Ecto neural progenitor cell (in vitro differentiated cells): ENCODE results near the gene SLC9A9.
"Not testable (repeated sequence)": the region's sequence is repeated elsewhere in the genome, so short reads cannot be mapped to it uniquely, and the experiment has no call there.

Source experiments
- DNase-seq: peaks from one replicate; pipeline ENCODE4 v3.0.0-alpha.2; 2018; ENCODE audit warnings: low spot score

The SLC9A9 gene

DNA sequence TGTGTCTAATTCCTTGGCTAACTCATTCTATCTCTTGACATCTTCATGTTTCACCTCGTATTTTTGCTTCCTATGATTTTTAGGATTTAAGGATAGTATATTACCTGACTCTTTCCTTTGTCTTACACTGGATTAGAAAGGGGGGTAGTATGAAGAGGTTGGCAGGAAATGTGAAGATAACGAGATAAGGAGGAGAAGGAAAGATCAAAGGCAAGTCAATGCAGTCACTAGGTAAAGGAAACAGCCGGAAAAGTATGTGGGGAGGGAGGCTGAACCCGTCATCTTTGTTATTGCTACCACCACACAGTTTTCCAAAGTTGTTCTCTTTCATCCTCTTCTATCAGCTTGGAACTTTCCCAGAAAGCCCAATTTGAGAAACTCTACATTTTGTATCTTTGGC lies 90.6 kb downstream of the SLC9A9 start:
- no peak for DNase-seq

DNA sequence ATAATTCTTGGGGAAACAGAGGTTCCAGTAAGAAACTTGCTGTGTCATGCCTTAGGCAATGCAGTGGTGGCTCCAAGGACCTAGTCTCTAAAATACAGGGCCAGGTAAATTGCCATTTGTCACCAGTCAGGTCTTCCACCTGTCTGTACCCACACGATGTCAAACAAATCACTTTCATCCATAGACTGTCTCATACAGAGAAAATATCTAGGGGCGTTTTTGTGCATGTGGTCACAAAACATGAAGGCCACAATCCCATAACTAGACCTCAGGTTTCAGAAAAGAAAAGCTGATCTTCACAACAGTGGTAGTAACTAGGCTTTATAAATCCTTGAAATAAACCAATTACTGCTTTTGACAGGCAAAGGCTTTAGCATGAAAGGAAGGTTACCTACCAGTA lies 92.3 kb downstream of the SLC9A9 start:
- DNase-seq, result no peak

DNA sequence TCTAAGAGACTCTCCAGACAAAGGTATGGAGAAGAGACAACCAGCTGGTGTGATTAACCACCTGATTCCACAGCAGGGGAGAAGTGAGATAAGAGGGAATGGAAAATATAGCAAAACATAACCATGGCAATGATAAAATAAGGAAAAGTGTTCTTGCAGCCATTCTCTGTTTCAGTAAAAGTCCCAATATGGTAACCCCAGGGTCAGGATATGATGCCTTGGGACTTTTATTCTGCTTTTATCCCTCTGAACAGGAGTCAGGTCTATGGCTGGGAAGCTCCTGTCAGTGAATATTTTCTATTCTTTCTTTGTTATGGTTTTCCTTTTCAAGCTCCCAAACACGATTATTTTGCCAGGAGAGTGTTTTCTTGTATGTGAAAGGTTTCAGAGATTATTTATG lies 94.2 kb downstream of the SLC9A9 start:
- no peak for DNase-seq

DNA sequence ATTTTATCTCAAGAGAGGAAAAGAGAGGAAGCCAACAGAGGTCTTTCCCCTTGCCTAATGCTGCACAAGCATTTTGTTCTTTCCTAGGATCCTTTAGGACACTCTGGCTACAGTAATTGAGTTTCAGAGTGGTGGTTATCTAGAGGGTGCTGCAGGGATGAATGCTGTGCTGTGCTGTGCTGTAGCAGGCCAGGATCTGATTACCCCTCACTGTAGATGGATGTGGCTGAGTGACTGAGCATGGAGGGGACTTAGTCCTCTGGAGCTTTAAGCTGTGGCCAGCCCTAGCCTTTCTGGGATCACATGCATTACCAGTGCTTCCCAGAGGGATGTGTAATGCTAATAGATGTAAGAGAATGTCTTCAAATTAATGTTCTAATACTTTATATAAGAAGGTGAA lies 94.8 kb downstream of the SLC9A9 start:
- DNase-seq, result no peak

DNA sequence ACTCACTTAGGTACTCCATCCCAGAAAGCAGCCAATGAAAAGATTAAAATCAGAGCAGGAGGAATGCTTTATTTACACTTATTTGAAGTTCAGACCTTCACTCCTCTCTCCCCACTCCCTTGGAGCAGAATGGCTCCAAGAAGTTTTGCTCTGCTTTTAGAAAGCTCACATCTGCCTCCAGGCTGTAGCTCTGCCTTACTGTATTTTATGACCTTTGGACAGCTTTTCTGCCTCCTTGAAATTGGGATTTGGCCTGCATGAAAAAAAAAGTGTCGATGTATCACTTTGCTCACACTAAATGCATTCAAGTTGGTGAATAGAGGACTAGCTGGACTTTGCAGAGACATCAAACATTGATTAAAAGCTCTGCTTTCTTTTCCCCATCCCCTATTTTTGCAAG lies 95.3 kb downstream of the SLC9A9 start:
- DNase-seq, result no peak

DNA sequence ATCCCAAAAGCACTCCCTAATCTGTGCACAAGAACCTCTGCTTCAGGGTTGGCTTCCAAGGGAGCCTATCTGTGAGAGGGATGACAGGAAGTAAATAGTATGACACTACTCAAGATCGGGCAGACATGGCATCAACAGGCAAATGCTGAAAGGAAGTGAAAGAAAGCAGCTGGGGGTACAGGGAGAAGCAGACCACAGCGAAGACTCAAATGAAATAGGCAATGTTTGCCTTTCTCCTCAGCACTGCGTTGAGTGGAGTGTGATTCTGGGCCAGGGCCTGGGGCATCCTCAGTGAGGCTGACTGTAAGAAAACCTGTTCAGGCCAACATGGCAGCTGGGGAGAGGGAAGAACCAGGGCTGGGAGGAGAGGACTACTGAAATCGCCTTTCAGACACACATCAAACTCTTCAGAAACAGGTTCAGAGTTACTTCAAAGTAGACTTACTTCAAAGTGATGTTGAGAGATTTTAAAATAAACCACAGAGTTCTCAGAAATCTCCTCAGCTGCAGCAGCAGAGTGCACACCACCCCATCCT lies 96.6 kb downstream of the SLC9A9 start:
- no peak for DNase-seq

DNA sequence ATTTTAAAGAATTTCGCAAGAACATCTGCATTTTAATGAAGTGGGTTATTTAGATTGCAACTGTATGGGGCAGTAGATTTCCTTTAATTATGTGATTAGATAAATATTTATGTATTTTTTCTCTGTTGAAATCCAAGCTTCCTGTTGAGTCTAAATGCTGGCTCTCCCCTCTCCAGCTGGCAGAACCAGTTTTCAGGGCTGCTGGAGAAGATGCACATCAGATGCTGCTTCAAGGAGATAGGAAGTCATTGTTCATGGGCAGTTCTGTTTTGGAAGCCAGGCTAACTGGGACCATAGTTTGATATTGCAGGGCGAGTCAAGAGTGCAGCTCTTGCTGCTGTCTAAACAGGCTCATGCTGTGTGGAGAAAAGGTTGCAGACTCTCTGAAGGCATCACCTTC lies 97.4 kb downstream of the SLC9A9 start:
- no peak for DNase-seq

DNA sequence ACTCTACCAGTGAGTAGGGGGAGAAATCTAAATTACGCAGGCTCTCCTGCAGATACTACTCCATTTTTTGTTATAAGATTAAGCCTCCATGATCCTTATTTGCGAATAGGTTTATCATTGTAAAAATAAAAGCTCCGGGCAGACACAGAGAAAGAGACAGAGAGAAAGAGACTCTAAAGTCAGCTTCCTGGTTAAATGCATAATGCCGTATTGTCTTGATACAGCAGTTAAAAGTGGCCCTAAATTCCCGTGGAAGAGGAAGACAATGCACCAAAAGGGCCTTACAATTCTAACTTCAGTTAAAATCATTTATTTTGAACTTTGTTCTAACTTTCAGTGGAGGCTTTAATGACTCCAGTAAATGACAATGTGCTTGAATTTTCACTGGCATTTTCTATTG lies 98.3 kb downstream of the SLC9A9 start:
- DNase-seq, result no peak

DNA sequence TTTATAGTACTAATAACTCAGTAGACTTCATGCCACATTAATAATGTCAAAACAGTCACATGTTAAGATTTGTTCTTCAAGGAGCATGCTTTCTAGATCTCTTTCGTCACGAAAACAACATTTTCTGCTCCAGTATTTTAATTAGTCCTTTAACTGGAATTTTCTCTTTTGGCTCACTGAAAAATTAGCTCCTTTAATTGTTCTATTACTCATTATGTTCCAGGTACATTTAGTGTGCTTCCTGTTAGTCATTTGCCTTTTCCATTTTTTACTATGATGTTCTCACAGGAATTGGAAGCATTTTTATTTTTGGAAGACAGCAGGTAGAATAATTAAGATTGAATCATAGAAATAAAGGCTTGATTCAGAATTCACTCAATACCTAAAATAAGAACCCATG lies 111.2 kb downstream of the SLC9A9 start:
- DNase-seq, result no peak

DNA sequence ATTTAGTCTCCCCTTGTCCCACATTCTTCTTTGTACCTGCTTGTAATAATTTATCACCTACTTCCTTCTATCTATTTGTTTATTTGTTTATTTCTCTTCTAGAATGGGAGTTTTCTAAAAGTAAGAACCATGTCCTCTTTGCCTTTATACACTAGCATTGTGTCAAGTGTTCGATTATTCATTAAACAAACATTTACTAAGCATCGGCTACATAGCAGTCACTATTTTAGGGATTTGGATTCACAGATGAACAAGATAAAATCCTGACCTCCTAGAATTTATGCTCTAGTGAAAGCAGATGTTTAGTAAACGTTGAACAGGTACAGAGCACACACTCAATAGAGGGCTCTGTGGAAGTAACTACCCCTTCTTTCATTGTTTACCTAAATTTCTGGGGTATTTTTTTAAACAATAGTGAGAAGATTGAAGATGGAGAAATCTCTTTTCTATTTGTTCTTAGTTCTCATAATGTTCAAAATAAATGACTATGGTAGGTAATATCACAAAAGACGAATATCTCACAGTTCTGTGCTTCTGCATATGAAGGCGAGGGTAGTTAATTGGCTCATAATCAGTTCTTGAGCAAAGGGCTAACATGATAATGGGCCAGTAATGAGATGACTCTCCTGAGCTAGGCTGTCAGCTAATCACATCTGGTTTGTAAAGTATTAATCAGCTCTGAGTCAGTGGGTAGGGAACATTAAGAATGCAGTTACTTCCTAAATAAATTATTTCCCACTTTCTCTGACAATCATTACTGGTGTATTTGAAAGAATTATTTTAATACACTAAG lies 111.9 kb downstream of the SLC9A9 start:
- DNase-seq, result no peak

DNA sequence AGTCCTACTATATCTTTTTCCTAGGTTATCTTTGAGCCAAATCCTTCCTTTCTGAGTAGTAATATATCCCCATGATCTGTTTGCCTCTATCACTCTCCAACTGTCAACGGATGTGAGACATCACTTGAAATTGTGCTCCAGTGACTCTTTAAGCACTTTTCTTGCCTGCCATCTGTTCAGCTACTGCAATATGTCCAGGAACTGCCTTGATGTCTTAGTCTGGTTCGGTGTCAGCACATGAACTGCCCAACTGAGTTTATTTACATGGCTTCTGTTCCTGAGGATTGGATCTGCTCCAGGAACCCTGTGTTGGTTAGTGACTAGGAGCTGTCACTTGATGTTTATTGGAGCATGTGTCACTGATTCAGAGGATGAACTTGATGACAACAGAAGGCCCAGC lies 116.5 kb downstream of the SLC9A9 start:
- no peak for DNase-seq

DNA sequence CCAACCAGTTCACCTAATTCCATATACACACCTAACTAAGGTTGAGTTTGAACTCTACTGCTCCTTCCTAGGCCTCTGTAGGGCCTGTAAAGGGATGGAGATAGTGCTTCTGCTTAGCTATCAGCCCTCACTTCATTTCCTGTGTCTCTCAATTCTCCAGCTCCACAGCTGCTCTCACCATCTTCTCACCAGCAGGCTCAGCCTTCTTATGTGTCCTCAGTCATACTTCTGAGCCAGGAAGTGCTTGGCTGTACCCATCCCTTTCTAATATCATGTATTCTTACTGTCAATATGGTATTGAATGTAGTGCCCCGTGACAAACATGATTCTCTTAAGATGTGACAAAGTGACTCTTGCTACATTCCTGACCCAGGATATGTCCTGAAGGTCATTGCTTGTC lies 116.9 kb downstream of the SLC9A9 start:
- DNase-seq, result no peak

DNA sequence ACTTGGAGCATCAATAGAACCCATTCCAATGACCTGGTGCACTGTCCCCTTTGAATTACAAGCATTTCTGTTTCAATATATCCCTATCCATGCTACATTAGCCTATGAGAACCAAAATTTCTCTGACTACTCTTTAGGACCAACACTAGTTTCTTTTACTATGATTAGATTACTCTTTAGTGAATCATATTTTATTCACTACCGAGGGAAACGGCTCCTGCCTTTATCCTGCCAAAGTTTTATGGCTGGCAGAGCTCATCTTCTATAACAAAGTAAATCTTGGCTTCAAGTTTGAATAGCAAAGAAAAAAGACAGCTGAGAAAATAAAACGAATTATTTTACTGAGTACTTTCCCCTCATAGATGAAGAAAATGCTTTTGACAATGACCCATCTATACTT lies 120.9 kb downstream of the SLC9A9 start:
- no peak for DNase-seq

DNA sequence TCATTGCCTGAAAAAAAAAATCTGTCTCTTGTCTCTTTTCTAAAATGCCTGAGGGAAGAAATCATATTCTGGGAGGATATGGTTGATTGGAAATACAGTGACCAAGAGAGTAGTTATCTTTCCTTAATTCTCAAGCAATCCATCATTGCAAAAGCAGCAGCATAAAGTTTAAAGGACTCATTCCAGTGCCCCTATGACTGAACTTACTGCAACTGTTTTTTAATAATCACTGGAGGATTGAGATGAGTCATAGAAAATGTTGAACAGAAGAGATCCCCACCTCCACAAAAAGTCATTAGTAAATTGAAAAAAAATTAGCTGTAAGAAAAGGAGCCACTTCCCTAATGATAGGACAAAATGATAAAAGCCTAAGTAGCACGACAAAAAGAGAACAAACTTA lies 121.5 kb downstream of the SLC9A9 start:
- DNase-seq, result no peak

DNA sequence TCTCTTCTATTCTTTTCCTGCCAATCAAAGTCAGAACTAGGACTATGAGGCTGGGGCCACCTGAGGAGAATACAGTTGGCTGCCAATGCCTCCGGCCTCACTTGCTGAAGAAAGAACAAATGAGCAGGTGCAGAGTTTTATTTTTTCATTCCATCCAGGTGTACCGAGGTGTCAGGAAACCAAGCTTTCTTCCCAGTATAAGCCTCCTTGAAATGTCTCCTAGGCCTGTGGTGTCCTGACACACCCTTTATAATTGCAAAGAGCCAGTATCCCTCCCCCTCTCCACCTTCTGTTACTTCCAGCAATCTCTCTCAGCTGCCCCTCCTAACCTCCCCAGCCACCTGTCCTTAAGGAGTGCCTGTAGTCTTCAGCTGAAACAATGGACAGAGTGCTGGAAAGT lies 127.9 kb downstream of the SLC9A9 start:
- DNase-seq, result no peak

DNA sequence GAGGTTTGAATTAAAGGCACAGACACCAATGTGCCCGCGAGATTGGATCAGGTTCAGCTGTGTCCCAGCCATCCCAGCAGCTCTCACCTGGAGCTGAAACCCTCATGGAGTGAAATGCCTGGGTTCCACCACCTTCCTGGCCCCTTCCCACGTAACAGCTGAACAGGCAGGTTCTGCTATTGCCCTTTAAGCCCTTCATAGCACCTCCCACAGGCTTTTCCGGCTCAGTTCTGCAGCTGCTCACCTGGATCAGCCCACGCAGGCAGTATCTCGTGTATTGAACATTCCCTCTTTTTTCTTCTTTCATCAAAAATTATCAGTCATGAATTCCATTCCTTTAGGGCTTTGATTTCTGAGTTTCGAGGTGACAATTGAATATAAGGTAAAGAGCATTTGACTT lies 129.8 kb downstream of the SLC9A9 start:
- DNase-seq, result no peak

DNA sequence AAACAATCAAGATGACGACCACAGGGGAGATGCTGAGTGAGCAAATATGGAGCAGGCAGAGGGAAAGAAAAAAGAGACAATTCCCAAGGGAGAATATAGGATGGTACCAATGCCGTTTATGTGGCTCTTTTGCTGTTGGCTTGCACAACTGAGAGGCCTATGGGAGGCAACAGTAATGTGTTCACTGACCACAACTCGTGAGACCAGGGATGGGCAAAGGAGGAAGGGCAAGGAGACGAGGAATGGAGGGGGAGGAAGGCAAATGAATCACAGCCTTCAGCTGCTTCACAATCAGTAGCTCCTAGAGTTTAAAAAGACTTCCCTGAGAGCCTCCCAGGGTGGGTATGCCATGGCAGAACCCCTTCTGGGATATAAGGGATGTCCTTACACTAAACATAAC lies 131.5 kb downstream of the SLC9A9 start:
- no peak for DNase-seq

DNA sequence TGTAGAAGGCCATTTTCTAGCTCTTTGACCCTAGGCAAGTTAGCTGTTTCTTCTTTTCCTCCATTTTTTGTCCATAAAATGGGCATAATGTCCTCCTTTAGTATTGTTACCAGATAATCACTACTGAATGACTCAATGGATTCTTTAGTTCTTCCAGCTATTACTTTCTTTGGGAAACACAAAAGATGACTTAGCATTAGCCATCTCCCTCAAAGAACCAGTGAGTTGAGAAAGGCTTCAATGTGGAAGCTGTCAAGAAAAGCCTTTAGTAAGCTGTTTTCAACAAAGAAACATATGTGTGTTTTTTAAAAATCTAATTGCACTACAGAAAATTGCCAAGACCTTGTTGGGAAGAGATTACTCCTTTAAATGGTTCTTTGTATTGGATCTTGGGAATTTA lies 135.7 kb downstream of the SLC9A9 start:
- DNase-seq, result no peak

DNA sequence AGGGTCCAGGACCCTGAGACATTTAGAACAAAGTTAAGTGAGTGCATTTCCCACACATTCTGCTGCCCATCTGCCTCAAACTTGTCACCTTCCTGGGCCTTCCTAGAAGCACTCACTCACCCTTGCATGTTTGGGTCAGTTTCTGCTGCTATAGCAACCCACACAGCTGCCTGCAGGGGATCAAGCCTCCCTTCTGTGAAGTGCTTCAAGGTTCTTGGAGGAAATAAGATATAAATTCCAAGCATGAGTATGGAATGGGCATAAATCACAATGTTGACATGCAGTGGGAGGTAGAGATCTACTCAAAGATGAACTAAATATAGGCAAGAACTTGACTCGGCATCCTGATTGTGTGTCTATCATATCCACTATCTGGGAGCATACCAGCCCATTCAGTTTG lies 140.4 kb downstream of the SLC9A9 start:
- DNase-seq, result no peak

DNA sequence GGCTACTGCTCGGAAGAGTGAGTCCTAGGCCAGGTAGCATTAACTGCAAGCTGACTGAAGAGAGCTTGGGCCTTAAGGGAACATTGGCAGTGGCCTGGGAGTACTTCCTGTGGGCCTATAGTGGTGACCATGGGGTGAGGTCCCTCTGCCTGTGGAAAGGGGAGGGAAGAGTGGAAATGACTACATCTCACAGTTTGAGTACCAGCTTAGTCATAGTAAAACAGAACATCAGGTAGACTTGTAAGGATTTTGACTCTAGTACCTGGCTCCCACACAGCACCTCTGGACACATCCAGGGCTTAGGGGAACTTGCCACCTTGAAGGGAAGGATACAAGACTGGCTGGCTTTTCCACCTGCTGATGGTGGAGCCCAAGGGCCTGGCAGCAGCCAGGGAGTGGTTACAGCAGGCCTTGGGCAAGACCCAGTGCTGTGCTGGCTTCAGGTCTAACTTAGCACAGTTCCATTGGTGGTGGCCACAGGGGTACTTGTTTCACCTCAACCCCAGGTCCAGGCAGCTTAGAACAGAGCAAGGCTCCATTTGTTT lies 147.8 kb downstream of the SLC9A9 start:
- DNase-seq, result no peak

DNA sequence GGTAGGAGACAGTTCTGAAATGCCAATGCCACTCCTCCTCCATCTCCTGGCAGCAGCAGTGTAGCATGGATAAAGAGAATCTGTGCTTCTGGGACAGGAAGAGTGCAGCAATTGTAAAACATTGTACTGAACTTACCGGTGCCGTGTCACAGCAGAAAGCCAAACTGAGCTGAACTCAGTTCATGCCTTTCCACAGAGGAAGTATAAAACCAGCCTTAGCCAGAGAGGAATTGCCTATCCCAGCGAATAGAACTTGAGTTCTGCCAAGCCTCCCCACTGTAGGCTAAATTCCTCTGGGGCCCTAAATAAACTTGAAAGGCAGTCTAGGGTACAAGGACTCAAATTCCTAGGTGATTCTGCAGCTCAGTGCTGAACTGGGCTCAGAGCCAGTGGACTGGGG lies 148.8 kb downstream of the SLC9A9 start:
- no peak for DNase-seq

DNA sequence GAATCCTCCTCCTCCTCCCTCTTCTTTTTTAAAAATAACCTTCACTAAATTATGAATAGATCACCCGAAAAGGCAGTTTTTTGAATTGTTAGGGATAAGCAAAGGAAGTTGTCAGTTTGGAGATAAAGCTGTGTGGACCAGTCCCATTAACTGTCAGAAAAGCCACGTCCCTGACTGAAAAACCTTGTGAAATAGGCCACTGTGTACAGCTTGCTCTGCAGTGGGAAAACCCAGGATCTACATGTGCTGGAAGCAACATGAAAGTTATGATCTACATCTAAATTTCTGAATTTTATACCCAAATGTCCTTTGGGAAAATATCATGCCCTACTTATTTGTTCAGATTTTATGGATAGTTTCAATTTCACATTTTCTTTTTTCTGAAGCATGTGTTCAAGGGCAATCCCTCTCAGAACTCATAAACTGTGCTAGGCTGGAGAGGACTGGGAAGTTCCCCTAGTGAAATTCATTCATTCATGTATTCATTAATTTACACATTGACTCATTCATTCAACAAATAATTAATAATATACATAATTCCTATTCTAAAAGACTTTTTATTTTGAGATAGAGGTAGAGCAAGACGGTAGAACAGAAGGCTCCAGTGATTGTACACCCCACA lies 149.5 kb downstream of the SLC9A9 start:
- DNase-seq, result no peak

DNA sequence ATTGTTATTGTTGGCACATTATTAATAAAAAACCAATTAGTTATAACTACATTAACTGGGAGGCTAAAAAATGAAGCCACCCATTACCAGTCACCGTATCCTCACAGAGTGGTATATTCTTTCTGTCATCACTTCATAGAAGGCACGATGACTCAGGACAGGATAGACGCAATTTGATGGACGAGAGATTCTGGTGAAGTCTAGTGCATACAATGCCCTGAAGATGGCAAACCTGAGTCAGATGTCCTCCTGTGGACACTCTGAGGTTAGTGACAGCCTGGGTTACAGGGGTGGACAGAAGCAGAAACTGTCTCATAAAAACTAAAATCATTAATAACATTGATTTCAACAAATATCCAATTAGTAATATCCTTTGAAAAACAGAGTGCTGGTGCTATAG lies 150.3 kb downstream of the SLC9A9 start:
- no peak for DNase-seq

DNA sequence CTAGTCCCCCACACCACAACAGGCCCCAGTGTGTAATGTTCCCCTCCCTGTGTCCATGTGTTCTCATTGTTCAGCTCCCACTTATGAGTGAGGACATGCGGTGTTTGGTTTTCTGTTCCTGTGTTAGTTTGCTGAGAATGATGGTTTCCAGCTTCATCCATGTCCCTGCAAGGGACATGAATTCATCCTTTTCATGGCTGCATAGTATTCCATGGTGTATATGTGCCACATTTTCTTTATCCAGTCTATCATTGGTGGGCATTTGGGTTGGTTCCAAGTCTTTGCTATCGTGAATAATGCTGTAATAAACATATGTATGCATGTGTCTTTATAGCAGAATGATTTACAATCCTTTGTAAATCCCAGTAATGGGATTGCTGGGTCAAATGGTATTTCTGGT lies 152.9 kb downstream of the SLC9A9 start:
- not testable (repeated sequence) for DNase-seq
